Heart left ventricle (tissue), 13 donors: Measurements from ENCODE around the gene CAMTA1.

ENCODE experiments used
- CTCF ChIP-seq, 12 donors: fragments of 200-600 bp; sonication (generic) in 4 of 12; IDR thresholded peaks; one replicate each; pipeline versions ENCODE4 v1.5.0 to v1.8.0; 2018 to 2022; ENCODE audit warnings: antibody characterized with exemption in 12 of 12, mild to moderate bottlenecking in 5 of 12
- POLR2A ChIP-seq, 2 donors: fragments of 450-650 bp; IDR thresholded peaks; one replicate each; pipeline ENCODE4 v1.6.1; 2017; ENCODE audit warnings: antibody characterized with exemption in 2 of 2, mild to moderate bottlenecking in 2 of 2, moderate library complexity in 2 of 2
- donor health status: ischemic (EF 13 %, LVEDD 7.1; RV severe dilation, severe dysfunction).
- donor health status: DM: no; HTN: yes; CAD: no.
- donor health status: DM: no; HTN: no; CAD: no.
- donor health status: ischemic (EF 25% LVEDD 6.9; RV normal size, moderate dysfunction).
- donor health status: ischemic (EF 25% LVEDD 5.7; RV mildly dilated, moderate dysfunction).
- donor health status: ischemic (EF 35%, LVEDD 5.7; RV mildly dilated, moderate dysfunction).
- donor health status: nonischemic (EF 11% LVEDD 7.7; RV severe dilation, severe dysfunction).
- donor health status: DM: yes; HTN: yes; CAD: no.
- donor health status: PGD.
- donor health status: ischemic (EF 29% LVEDD 5.4; RV normal size, mild dysfunction).
- donor health status: nonischemic (EF 23%, LVEDD 6.1; RV moderate dilation, normal function).

- TF ChIP-seq POLR2A (IDR thresholded peaks at IDR 0.05) (no peak), CTCF (IDR thresholded peaks at IDR 0.05) (no peak)
Observed at GRCh38 chr1:7046891-7047290, 261.6 kb downstream of the CAMTA1 start.
